Caco-2 (cell line): Measurements from ENCODE around the gene RERE. TPM values are rescaled to one million over a fixed set of nuclear protein-coding genes. Genes with fewer than 3 reads are reported as not detected.

Source experiments
- BruUV-seq: library from RNA; stranded (reverse); fragments of 400-500 nt; replicated peaks from 2 replicates; lab custom pipeline; 2021; lab: Mats Ljungman, UMichigan
- CTCF ChIA-PET: fragments of 300-600 bp; sonication (Branson Sonifier 250); formaldehyde crosslinking; loops from one replicate; lab custom pipeline; 2022; ENCODE audit warnings: antibody characterized with exemption; lab: Charles Lee
- POLR2A ChIA-PET: fragments of 300-600 bp; sonication (Branson Sonifier 250); formaldehyde crosslinking; loops from one replicate; lab custom pipeline; 2022; ENCODE audit warnings: antibody characterized with exemption; lab: Charles Lee
- DNase-seq, 2 experiments: peaks; one replicate each; pipeline versions ENCODE4 v3.0.0 to v3.0.0-alpha.2; 2020 to 2022
- H3K27me3 ChIP-seq: replicated peaks from 2 replicates; pipeline ENCODE4 v1.6.0; 2011; ENCODE audit warnings: low read length; ENCODE audit not compliant: control insufficient read depth, insufficient read depth
- H3K36me3 ChIP-seq: 2 replicates; pipeline ENCODE4 v1.5.1; 2011; ENCODE audit warnings: low read length; ENCODE audit not compliant: control insufficient read depth, insufficient read depth
- H3K4me1 ChIP-seq: fragments of 250-450 bp; sonication (Bioruptor Pico); 2 replicates; pipeline ENCODE4 v1.5.1; 2020; ENCODE audit warnings: mild to moderate bottlenecking
- H3K4me3 ChIP-seq: 2 replicates; pipeline ENCODE4 v1.5.1; 2011; ENCODE audit warnings: low read depth, mild to moderate bottlenecking, control low read depth, low read length
- H3K9me3 ChIP-seq: fragments of 250-450 bp; sonication (Bioruptor Pico); 2 replicates; pipeline ENCODE4 v1.5.1; 2020; ENCODE audit warnings: mild to moderate bottlenecking, moderate library complexity
- H3K27ac Mint-ChIP-seq: one replicate; pipeline ENCODE4 v1.8.0; 2022; ENCODE audit warnings: mixed read lengths; ENCODE audit not compliant: unreplicated experiment
- H3K27me3 Mint-ChIP-seq: one replicate; pipeline ENCODE4 v1.8.0; 2022; ENCODE audit warnings: mixed read lengths; ENCODE audit not compliant: insufficient read depth, unreplicated experiment
- H3K36me3 Mint-ChIP-seq: one replicate; pipeline ENCODE4 v1.8.0; 2022; ENCODE audit warnings: mild to moderate bottlenecking, mixed read lengths; ENCODE audit not compliant: insufficient read depth, unreplicated experiment
- H3K4me1 Mint-ChIP-seq: one replicate; pipeline ENCODE4 v1.8.0; 2022; ENCODE audit warnings: low read depth, mixed read lengths; ENCODE audit not compliant: unreplicated experiment
- H3K4me3 Mint-ChIP-seq: one replicate; pipeline ENCODE4 v1.8.0; 2022; ENCODE audit warnings: mild to moderate bottlenecking, moderate library complexity, mixed read lengths; ENCODE audit not compliant: unreplicated experiment
- H3K9me3 Mint-ChIP-seq: one replicate; pipeline ENCODE4 v1.8.0; 2022; ENCODE audit warnings: mixed read lengths; ENCODE audit not compliant: unreplicated experiment
- CTCF ChIP-seq, 2 experiments: fragments of 200-600 bp in 1 of 2; IDR thresholded peaks; 1 replicate in 1 of 2; 2 replicates in 1 of 2; pipeline versions ENCODE4 v1.5.1 to v1.8.0; 2011 to 2022; ENCODE audit warnings: antibody characterized with exemption in 1 of 2, control low read depth in 1 of 2, inconsistent platforms in 1 of 2, low read depth in 1 of 2, low read length in 1 of 2, mild to moderate bottlenecking in 1 of 2, moderate library complexity in 1 of 2; ENCODE audit not compliant: insufficient read depth in 1 of 2, severe bottlenecking in 1 of 2, unreplicated experiment in 1 of 2
- intact Hi-C: fragments of 100-400 bp; cut with micrococcal nuclease; formaldehyde crosslinking; loops from one replicate; pipeline ENCODE4 v1.10.0; 2022; ENCODE audit not compliant: unreplicated experiment
- total RNA-seq: library from RNA; stranded (reverse); gene quantifications from 2 replicates; pipeline ENCODE4 v1.2.3, GENCODE V29; 2022

The RERE gene
- total RNA-seq, 1 experiment from 2014 or later: 85.2 TPM

- BruUV-seq: no TSS peak
- DNase-seq: no peak
- Mint-ChIP-seq H3K36me3 (peaks cover 7% of the 10 kb centered on the region), H3K4me3 (no peak overlapping the region), H3K27me3 (no peaks in the 10 kb centered on the region), H3K9me3 (no peaks in the 10 kb centered on the region), H3K27ac (no peak overlapping the region), H3K4me1 (peaks cover 35% of the 10 kb centered on the region)
- H3K9me3 ChIP-seq: no peaks in the 10 kb centered on the region
- H3K36me3 ChIP-seq: no peaks in the 10 kb centered on the region
- H3K4me1 ChIP-seq: peaks cover 28% of the 10 kb centered on the region
- intact Hi-C loops: no loop called here
- TF ChIP-seq CTCF (IDR thresholded peaks at IDR 0.05; ENCODE audit: insufficient read depth in 1 of 2, low read depth in 1 of 2, low read length in 1 of 2, severe bottlenecking in 1 of 2, unreplicated experiment in 1 of 2): no peak
- H3K27me3 ChIP-seq: no peaks in the 10 kb centered on the region
- CTCF ChIA-PET: no interaction called here
- H3K4me3 ChIP-seq: no peak overlapping the region
- POLR2A ChIA-PET: no interaction called here
Observed at GRCh38 chr1:8641377-8641997, 176.0 kb downstream of the RERE start.

- Histone ChIP-seq H3K4me3 (no peak overlapping the region), H3K36me3 (no peaks in the 10 kb centered on the region), H3K9me3 (no peaks in the 10 kb centered on the region), H3K27me3 (no peaks in the 10 kb centered on the region), H3K4me1 (peaks cover 28% of the 10 kb centered on the region)
- ChIA-PET CTCF (no interaction called here), POLR2A (no interaction called here)
- Mint-ChIP-seq H3K4me3 (no peak overlapping the region), H3K27me3 (no peaks in the 10 kb centered on the region), H3K9me3 (no peaks in the 10 kb centered on the region), H3K4me1 (peaks cover 35% of the 10 kb centered on the region), H3K27ac (no peak overlapping the region), H3K36me3 (peaks cover 7% of the 10 kb centered on the region)
- no peak for DNase-seq
- no peak for TF ChIP-seq CTCF (IDR thresholded peaks at IDR 0.05; ENCODE audit: insufficient read depth in 1 of 2, low read depth in 1 of 2, low read length in 1 of 2, severe bottlenecking in 1 of 2, unreplicated experiment in 1 of 2)
- intact Hi-C loops: no loop called here
- no TSS peak for BruUV-seq
Observed at GRCh38 chr1:8640950-8641349, 176.5 kb downstream of the RERE start.

GRCh38 chr1:8639148-8639547, 178.3 kb downstream of the RERE start:
- no peaks in the 10 kb centered on the region for H3K9me3 Mint-ChIP-seq
- no peak for DNase-seq
- POLR2A ChIA-PET: no interaction called here

More at GRCh38 chr1:8639148-8639547, 178.3 kb downstream of the RERE start:
- Mint-ChIP-seq H3K27ac (no peak overlapping the region), H3K4me3 (no peak overlapping the region), H3K36me3 (peaks cover 15% of the 10 kb centered on the region), H3K4me1 (peaks cover 19% of the 10 kb centered on the region), H3K27me3 (no peaks in the 10 kb centered on the region)
- no peaks in the 10 kb centered on the region for H3K36me3 ChIP-seq
- H3K4me1 ChIP-seq: peaks cover 27% of the 10 kb centered on the region
- TF ChIP-seq CTCF (IDR thresholded peaks at IDR 0.05; ENCODE audit: insufficient read depth in 1 of 2, low read depth in 1 of 2, low read length in 1 of 2, severe bottlenecking in 1 of 2, unreplicated experiment in 1 of 2): no peak
- CTCF ChIA-PET: no interaction called here
- no peak overlapping the region for H3K4me3 ChIP-seq
- no TSS peak for BruUV-seq
- intact Hi-C loops: no loop called here
- H3K27me3 ChIP-seq: no peaks in the 10 kb centered on the region
- H3K9me3 ChIP-seq: no peaks in the 10 kb centered on the region
